ENCODE measurements around the gene PCBP4.
"Not testable (repeated sequence)": the region's sequence is repeated elsewhere in the genome, so short reads cannot be mapped to it uniquely, and the experiment has no call there.

PCBP4 gene

GRCh38 chr3:51938780-51939425 is 28.4 kb downstream of the PCBP4 start:
- DNase-seq (ENCODE audit: low spot score) = no peak

- no peak for DNase-seq (ENCODE audit: low spot score)
Observed at GRCh38 chr3:51937611-51938450, 29.4 kb downstream of the PCBP4 start.

GRCh38 chr3:51937014-51937413 is 30.2 kb downstream of the PCBP4 start:
- DNase-seq (ENCODE audit: low spot score) = no peak

- DNase-seq (ENCODE audit: low spot score) = no peak
Observed at GRCh38 chr3:51935886-51936755, 31.1 kb downstream of the PCBP4 start.

- no peak for DNase-seq (ENCODE audit: low spot score)
Observed at GRCh38 chr3:51934991-51935885, 32.0 kb downstream of the PCBP4 start.

- DNase-seq (ENCODE audit: low spot score) = no peak
Observed at GRCh38 chr3:51934139-51934850, 33.0 kb downstream of the PCBP4 start.

GRCh38 chr3:51933471-51934138 is 33.6 kb downstream of the PCBP4 start:
- DNase-seq (ENCODE audit: low spot score) = no peak

GRCh38 chr3:51932471-51933370 is 34.5 kb downstream of the PCBP4 start:
- DNase-seq (ENCODE audit: low spot score) = no peak

- no peak for DNase-seq (ENCODE audit: low spot score)
Observed at GRCh38 chr3:51931756-51932155, 35.5 kb downstream of the PCBP4 start.

- DNase-seq (ENCODE audit: low spot score) = no peak
Observed at GRCh38 chr3:51930439-51930838, 36.8 kb downstream of the PCBP4 start.

- peak; percentile 39 for DNase-seq (ENCODE audit: low spot score)
Observed at GRCh38 chr3:51929420-51930003, 37.7 kb downstream of the PCBP4 start.

- not testable (repeated sequence) for DNase-seq (ENCODE audit: low spot score)
Observed at GRCh38 chr3:51928981-51929380, 38.3 kb downstream of the PCBP4 start.

- no peak for DNase-seq (ENCODE audit: low spot score)
Observed at GRCh38 chr3:51928438-51928837, 38.8 kb downstream of the PCBP4 start.

- DNase-seq (ENCODE audit: low spot score) = no peak
Observed at GRCh38 chr3:51927061-51927977, 39.9 kb downstream of the PCBP4 start.

- no peak for DNase-seq (ENCODE audit: low spot score)
Observed at GRCh38 chr3:51921081-51921578, 46.1 kb downstream of the PCBP4 start.

- no peak for DNase-seq (ENCODE audit: low spot score)
Observed at GRCh38 chr3:51916418-51916817, 50.8 kb downstream of the PCBP4 start.

- no peak for DNase-seq (ENCODE audit: low spot score)
Observed at GRCh38 chr3:51908026-51908425, 59.2 kb downstream of the PCBP4 start.

Data from AG08396 (cell line).